Liver (tissue), 9 donors: ENCODE data around the gene KIN. TPM values are rescaled to one million over a fixed set of nuclear protein-coding genes. Genes with fewer than 3 reads are reported as not detected.
A peak's percentile ranks its signal among the peaks of the same experiment; 100 is the strongest.

Experiments
- DNase-seq: peaks from one replicate; pipeline ENCODE4 v3.0.0-alpha.2; 2017; ENCODE audit warnings: low spot score
- H3K27ac ChIP-seq, 2 donors: one replicate each; pipeline ENCODE4 v1.7.0; 2013; ENCODE audit warnings: inconsistent platforms in 2 of 2, low read length in 2 of 2, control low read depth in 1 of 2, low read depth in 1 of 2, mild to moderate bottlenecking in 1 of 2
- H3K27me3 ChIP-seq, 4 donors: one replicate each; pipeline versions ENCODE4 v1.6.1 to v1.7.0; 2013; ENCODE audit warnings: low read length in 3 of 4, inconsistent platforms in 1 of 4, mild to moderate bottlenecking in 1 of 4, moderate library complexity in 1 of 4; ENCODE audit not compliant: control insufficient read depth in 4 of 4, insufficient read depth in 4 of 4
- H3K36me3 ChIP-seq, 4 donors: one replicate each; pipeline versions ENCODE4 v1.6.1 to v1.7.0; 2013; ENCODE audit warnings: low read length in 3 of 4, mild to moderate bottlenecking in 3 of 4, low read depth in 1 of 4, moderate library complexity in 1 of 4; ENCODE audit not compliant: control insufficient read depth in 4 of 4, insufficient read depth in 3 of 4
- H3K4me1 ChIP-seq, 4 donors: one replicate each; pipeline versions ENCODE4 v1.6.1 to v1.7.0; 2013; ENCODE audit warnings: low read length in 3 of 4, mild to moderate bottlenecking in 3 of 4, moderate library complexity in 1 of 4; ENCODE audit not compliant: control insufficient read depth in 4 of 4, insufficient read depth in 4 of 4
- H3K4me3 ChIP-seq, 3 donors: one replicate each; pipeline versions ENCODE4 v1.6.1 to v1.7.0; 2013; ENCODE audit warnings: low read length in 3 of 3, control low read depth in 1 of 3, low read depth in 1 of 3, mild to moderate bottlenecking in 1 of 3
- H3K9ac ChIP-seq, 2 donors: one replicate each; pipeline ENCODE4 v1.7.0; 2013; ENCODE audit warnings: low read length in 2 of 2, mild to moderate bottlenecking in 2 of 2, moderate library complexity in 2 of 2, control low read depth in 1 of 2, low read depth in 1 of 2
- H3K9me3 ChIP-seq, 4 donors: one replicate each; pipeline versions ENCODE4 v1.6.1 to v1.7.0; 2013; ENCODE audit warnings: low read length in 3 of 4; ENCODE audit not compliant: control insufficient read depth in 4 of 4
- ATF3 ChIP-seq: IDR thresholded peaks from 2 replicates; pipeline ENCODE4 v1.6.1; 2016; ENCODE audit warnings: antibody characterized with exemption
- CTCF ChIP-seq: fragments of 150-350 bp; IDR thresholded peaks from 2 replicates; pipeline ENCODE4 v1.5.1; 2017; ENCODE audit warnings: improper control_type of control experiment, low read depth, low read length; ENCODE audit not compliant: missing input control
- EGR1 ChIP-seq, 2 donors: IDR thresholded peaks; 2 replicates each; pipeline ENCODE4 v1.6.1; 2016 to 2018; ENCODE audit warnings: antibody characterized with exemption in 2 of 2, low read depth in 2 of 2
- FOXA1 ChIP-seq: IDR thresholded peaks from 2 replicates; pipeline ENCODE4 v1.6.1; 2016; ENCODE audit warnings: antibody characterized with exemption
- FOXA2 ChIP-seq: IDR thresholded peaks from 2 replicates; pipeline ENCODE4 v1.6.1; 2016; ENCODE audit warnings: antibody characterized with exemption
- GABPA ChIP-seq, 2 donors: IDR thresholded peaks in 1 of 2; conservative IDR thresholded peaks in 1 of 2; 2 replicates each; pipeline ENCODE4 v1.6.1; 2016; ENCODE audit warnings: antibody characterized with exemption in 2 of 2, mild to moderate bottlenecking in 1 of 2, moderate library complexity in 1 of 2
- HNF4A ChIP-seq, 2 donors: conservative IDR thresholded peaks; 2 replicates each; pipeline ENCODE4 v1.6.1; 2016; ENCODE audit warnings: antibody characterized with exemption in 2 of 2, mild to moderate bottlenecking in 2 of 2
- HNF4G ChIP-seq: IDR thresholded peaks from 2 replicates; pipeline ENCODE4 v1.6.1; 2016; ENCODE audit warnings: antibody characterized with exemption
- JUND ChIP-seq, 2 donors: IDR thresholded peaks; 2 replicates each; pipeline ENCODE4 v1.6.1; 2016; ENCODE audit warnings: antibody characterized with exemption in 2 of 2
- MAX ChIP-seq: IDR thresholded peaks from 2 replicates; pipeline ENCODE4 v1.6.1; 2016; ENCODE audit warnings: antibody characterized with exemption
- NR2F2 ChIP-seq: IDR thresholded peaks from 2 replicates; pipeline ENCODE4 v1.6.1; 2016; ENCODE audit warnings: antibody characterized with exemption
- RAD21 ChIP-seq, 2 donors: IDR thresholded peaks; 2 replicates each; pipeline ENCODE4 v1.6.1; 2016; ENCODE audit warnings: antibody characterized with exemption in 2 of 2, mild to moderate bottlenecking in 2 of 2
- REST ChIP-seq: IDR thresholded peaks from 2 replicates; pipeline ENCODE4 v1.6.1; 2016; ENCODE audit warnings: antibody characterized with exemption, mild to moderate bottlenecking
- RXRA ChIP-seq, 2 donors: IDR thresholded peaks; 2 replicates each; pipeline ENCODE4 v1.6.1; 2017 to 2018; ENCODE audit warnings: antibody characterized with exemption in 2 of 2, mild to moderate bottlenecking in 1 of 2
- SP1 ChIP-seq: IDR thresholded peaks from 2 replicates; pipeline ENCODE4 v1.6.1; 2018; ENCODE audit warnings: antibody characterized with exemption, mild to moderate bottlenecking
- TAF1 ChIP-seq: conservative IDR thresholded peaks from 2 replicates; pipeline ENCODE4 v1.6.1; 2016; ENCODE audit warnings: antibody characterized with exemption, mild to moderate bottlenecking
- YY1 ChIP-seq: IDR thresholded peaks from 2 replicates; pipeline ENCODE4 v1.6.1; 2016; ENCODE audit warnings: antibody characterized with exemption, mild to moderate bottlenecking
- ZBTB33 ChIP-seq: IDR thresholded peaks from 2 replicates; pipeline ENCODE4 v1.6.1; 2016; ENCODE audit warnings: antibody characterized with exemption
- WGBS: extraction: QIAGEN DNeasy Blood & Tissue Kit; methylation state at CpG from one replicate; pipeline ENCODE4 v1.1.7; 2013; 5-methylcytosine and 5-hydroxymethylcytosine counted together
- polyA plus RNA-seq, 2 donors: library from polyadenylated mRNA; stranded (reverse) in 1 of 2; unstranded in 1 of 2; fragments of 200-250 nt in 1 of 2; fragments of >200 nt in 1 of 2; fragmentation: Nextera tagmentation in 1 of 2; extraction: Ambion mirVana in 1 of 2; gene quantifications; one replicate each; pipeline versions ENCODE4 v1.2.1 to v1.2.3, GENCODE V29; 2013 to 2015
- total RNA-seq, 2 donors: library from RNA; depleted of rRNA; stranded (reverse); fragments of >200 nt; gene quantifications; one replicate each; pipeline ENCODE4 v1.2.3, GENCODE V29; 2014
- donor health status: healthy.
- donor health status: healthy.
- donor health status: healthy.
- donor health status: healthy.
- donor health status: healthy.

The KIN gene
- total and polyA plus RNA-seq, 4 donors, result 2.4 to 3.8 (median 3.1) TPM

GRCh38 chr10:7710446-7710845 is 77.3 kb downstream of the KIN start:
- TF ChIP-seq RXRA (IDR thresholded peaks at IDR 0.05) (peak in 1 of 2 donors; percentile 69), ZBTB33 (peak; percentile 30), ATF3 (no peak), YY1 (peak; percentile 51), NR2F2 (no peak), REST (no peak), SP1 (no peak), GABPA (IDR thresholded peaks at IDR 0.05 in 1 of 2, conservative IDR thresholded peaks at IDR 0.05 in 1 of 2) (no peak), HNF4A (conservative IDR thresholded peaks at IDR 0.05) (peak; percentile 45 to 76), TAF1 (no peak), FOXA2 (peak; percentile 56), HNF4G (no peak), RAD21 (IDR thresholded peaks at IDR 0.05) (no peak), CTCF (no peak), MAX (peak; percentile 21), FOXA1 (no peak), JUND (IDR thresholded peaks at IDR 0.05) (peak in 1 of 2 donors; percentile 18), EGR1 (IDR thresholded peaks at IDR 0.05; ENCODE audit: low read depth in 2 of 2) (no peak)
- WGBS, result 40% methylated on average over 1 of the region's 1 CpG
- H3K4me3 ChIP-seq, result no peak overlapping the region
- H3K36me3 ChIP-seq, result peaks cover 3 to 38% (median 22%) of the 10 kb centered on the region in 4 donors
- DNase-seq, result no peak
- no peaks in the 10 kb centered on the region for H3K9me3 ChIP-seq
- H3K27me3 ChIP-seq, result no peaks in the 10 kb centered on the region
- no peak overlapping the region for H3K9ac ChIP-seq
- no peak overlapping the region for H3K27ac ChIP-seq
- H3K4me1 ChIP-seq, result peaks cover 6 to 66% (median 42%) of the 10 kb centered on the region in 4 donors
